GM13976 (cell line): ENCODE data around the gene TLR4.

Source experiments
- DNase-seq: peaks from one replicate; pipeline ENCODE4 v3.0.0; 2012; ENCODE audit warnings: low spot score
- CTCF ChIP-seq: IDR thresholded peaks from 2 replicates; pipeline ENCODE4 v1.5.1; 2012; ENCODE audit warnings: borderline replicate concordance, mild to moderate bottlenecking; ENCODE audit not compliant: insufficient read depth; ENCODE audit errors: extremely low read depth, missing control alignments, control extremely low read depth
- in situ Hi-C: fragments of 300-500 bp; cut with MboI; formaldehyde crosslinking; loops from one replicate; pipeline ENCODE4 v1.12.0; 2022; ENCODE audit warnings: low sequenced_read_pairs, mixed read lengths, inconsistent platforms; ENCODE audit not compliant: unreplicated experiment

Gene TLR4

GRCh38 chr9:117723986-117724625 lies 19.9 kb downstream of the TLR4 start:
- no peak for DNase-seq
- in situ Hi-C loops: no loop called here
- TF ChIP-seq CTCF: no peak

- TF ChIP-seq CTCF: no peak
- in situ Hi-C loops: no loop called here
- no peak for DNase-seq
Measured at GRCh38 chr9:117725426-117725887, 21.3 kb downstream of the TLR4 start.

GRCh38 chr9:117729375-117729774 lies 25.2 kb downstream of the TLR4 start:
- in situ Hi-C loops: no loop called here
- no peak for DNase-seq
- no peak for TF ChIP-seq CTCF

GRCh38 chr9:117732494-117732893 lies 28.3 kb downstream of the TLR4 start:
- in situ Hi-C loops: no loop called here

GRCh38 chr9:117733465-117733864 lies 29.3 kb downstream of the TLR4 start:
- no peak for TF ChIP-seq CTCF
- in situ Hi-C loops: no loop called here
- DNase-seq: no peak

More at GRCh38 chr9:117732494-117732893, 28.3 kb downstream of the TLR4 start:
- DNase-seq: no peak
- TF ChIP-seq CTCF: no peak

GRCh38 chr9:117734082-117734481 lies 29.9 kb downstream of the TLR4 start:
- DNase-seq: no peak
- no peak for TF ChIP-seq CTCF

More at GRCh38 chr9:117734082-117734481, 29.9 kb downstream of the TLR4 start:
- in situ Hi-C loops: no loop called here
